GM21717 (cell line): Measurements from ENCODE around the gene TCAP.
A peak's percentile ranks its signal among the peaks of the same experiment; 100 is the strongest.

Source experiments
- ATAC-seq: cut with Tn5 transposase; IDR thresholded peaks from one replicate; pipeline ENCODE4 v1.9.1; 2021; ENCODE audit warnings: mild to moderate bottlenecking, moderate library complexity; ENCODE audit not compliant: unreplicated experiment

The TCAP gene, protein sequence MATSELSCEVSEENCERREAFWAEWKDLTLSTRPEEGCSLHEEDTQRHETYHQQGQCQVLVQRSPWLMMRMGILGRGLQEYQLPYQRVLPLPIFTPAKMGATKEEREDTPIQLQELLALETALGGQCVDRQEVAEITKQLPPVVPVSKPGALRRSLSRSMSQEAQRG

GRCh38 chr17:39664581-39665561 is at the start of gene TCAP:
Gene TCAP (plus strand): TSS chr17:39665349. CDS start chr17:39665360, 11 bp downstream.
- ATAC-seq = no peak

DNA sequence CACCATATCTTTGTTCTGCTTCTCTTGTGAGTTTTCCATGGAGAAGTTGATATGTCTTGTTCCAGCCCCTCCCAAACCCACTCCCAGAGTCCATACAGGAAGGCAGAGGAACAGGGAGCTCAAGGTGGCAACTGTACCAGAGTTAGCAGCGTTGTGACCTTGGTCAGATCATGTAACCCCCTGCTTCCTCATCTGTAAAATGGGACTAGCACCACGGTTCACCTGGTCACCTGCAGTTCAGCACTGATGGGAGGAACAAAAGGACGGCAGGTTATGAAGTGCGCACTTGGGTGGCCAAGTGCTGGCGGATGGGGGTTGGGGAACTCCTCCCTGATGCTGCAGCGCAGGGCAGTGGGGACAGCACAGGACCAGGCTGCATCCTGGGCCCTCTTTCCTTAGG is 49.7 kb upstream of the TCAP start:
- no peak for ATAC-seq

DNA sequence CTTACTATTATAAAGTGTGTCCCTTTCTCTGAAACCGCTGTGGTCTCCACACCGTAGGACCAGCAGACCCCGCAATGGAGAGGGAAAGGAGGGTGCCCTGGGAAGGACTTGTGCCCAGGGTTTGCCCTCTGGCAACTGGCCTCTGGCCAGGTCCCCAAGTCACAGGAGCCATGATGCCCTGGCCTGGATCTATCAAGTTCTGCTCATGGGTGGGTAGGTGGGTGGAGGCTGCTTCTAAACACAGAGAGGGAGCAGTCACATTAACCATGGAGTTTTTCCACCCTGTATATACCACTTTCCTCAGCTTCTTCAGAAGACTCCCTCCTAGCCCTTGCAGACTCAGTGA is 48.1 kb upstream of the TCAP start:
- no peak for ATAC-seq

GRCh38 chr17:39617446-39618245 is 47.5 kb upstream of the TCAP start:
- no peak for ATAC-seq

- ATAC-seq = no peak
Measured at GRCh38 chr17:39618246-39618913, 46.8 kb upstream of the TCAP start.

- no peak for ATAC-seq
Measured at GRCh38 chr17:39618956-39619785, 46.0 kb upstream of the TCAP start.

- ATAC-seq = no peak
Measured at GRCh38 chr17:39619786-39620101, 45.4 kb upstream of the TCAP start.

DNA sequence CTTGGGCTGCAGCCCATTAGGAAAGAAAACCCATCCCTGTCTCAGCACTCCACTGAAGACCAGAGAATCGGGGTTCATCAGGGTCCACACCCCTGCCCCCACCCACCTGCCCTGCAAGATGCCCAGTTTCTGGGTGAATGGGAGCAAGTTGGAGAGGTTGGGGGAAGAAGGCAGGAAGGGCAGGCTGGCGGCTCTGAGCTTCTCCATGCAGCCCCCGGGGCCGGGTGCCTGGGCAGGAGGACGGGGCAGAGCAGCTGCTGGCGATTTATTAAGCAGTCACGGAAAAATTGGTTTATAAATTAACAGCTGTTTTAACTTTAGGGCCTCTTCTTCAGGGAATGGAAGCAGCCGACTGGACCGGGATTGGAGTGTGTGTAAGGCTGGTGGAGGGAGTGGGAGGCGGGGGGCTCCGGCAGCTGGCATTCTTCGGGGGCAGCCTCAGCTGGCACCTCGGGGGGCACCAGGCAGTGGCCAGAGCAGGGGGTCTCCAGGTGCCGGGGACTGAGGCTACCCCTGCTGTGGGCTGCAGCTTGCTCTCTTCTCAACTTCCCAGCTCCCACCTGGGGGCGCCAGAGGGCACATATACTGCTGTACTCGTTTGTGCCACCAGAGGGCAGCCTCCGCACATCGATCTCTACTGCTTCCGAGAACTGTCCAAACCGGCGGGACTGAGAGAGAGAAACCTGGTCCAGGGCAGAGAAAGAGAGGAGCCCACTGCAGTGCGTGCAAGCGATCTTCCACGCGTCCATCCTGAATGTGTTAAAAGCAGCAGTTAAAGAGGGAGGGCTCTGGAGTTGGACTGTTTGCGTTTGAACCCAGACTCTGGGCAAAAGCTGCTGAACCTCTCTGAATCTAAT is 43.4 kb upstream of the TCAP start:
- peak; percentile 61 for ATAC-seq

- ATAC-seq = no peak
Measured at GRCh38 chr17:39622380-39623006, 42.7 kb upstream of the TCAP start.

DNA sequence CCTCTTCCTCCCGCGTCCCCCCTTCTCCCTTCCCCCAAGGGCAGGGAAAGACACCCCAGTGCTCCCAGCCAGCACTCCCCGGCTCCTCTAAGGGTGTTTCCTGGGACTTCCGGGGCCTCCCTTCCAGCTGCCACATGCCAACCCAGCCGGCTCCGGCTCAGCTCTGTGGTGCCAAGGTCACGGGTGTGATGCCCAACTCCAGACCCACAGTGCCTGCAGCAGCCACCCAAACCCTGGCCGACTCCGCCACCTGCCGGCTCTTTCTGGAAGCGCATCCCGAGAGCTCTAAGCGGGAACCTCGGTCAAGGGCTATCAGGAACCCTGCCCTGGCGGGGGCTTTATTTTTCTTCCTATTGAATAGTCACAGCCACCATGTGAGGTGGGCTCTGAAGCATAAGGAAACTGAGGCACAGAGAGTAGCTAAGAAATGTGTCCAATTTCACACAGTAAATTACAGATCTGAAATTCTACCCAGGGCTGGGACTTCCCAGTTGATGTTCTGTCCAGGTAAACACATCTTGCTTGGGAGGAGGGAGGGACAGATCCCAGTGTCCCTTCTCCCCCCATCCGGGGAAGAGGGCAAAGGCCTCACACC is 41.7 kb upstream of the TCAP start:
- no peak for ATAC-seq

DNA sequence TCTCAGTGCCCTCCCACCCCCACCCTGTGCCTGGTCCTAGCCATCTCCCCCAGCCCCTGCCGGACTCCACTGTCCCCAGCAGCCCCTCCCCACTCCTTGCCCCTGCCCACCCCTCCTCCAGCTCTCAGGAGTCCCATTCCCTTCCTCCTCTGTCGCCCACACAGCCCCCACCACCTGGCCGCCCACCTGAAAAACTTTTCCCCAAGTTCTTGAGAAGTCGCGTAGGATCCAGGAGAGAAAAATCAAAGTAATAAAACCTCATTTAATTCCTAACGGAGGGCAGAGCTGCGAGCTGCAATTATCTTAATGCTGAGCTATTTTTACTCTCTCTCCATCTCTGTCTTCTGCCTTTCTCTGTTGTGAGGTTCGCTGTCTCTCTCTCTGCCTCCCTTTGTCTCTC is 40.8 kb upstream of the TCAP start:
- no peak for ATAC-seq

GRCh38 chr17:39625198-39625785 is 39.9 kb upstream of the TCAP start:
- no peak for ATAC-seq

DNA sequence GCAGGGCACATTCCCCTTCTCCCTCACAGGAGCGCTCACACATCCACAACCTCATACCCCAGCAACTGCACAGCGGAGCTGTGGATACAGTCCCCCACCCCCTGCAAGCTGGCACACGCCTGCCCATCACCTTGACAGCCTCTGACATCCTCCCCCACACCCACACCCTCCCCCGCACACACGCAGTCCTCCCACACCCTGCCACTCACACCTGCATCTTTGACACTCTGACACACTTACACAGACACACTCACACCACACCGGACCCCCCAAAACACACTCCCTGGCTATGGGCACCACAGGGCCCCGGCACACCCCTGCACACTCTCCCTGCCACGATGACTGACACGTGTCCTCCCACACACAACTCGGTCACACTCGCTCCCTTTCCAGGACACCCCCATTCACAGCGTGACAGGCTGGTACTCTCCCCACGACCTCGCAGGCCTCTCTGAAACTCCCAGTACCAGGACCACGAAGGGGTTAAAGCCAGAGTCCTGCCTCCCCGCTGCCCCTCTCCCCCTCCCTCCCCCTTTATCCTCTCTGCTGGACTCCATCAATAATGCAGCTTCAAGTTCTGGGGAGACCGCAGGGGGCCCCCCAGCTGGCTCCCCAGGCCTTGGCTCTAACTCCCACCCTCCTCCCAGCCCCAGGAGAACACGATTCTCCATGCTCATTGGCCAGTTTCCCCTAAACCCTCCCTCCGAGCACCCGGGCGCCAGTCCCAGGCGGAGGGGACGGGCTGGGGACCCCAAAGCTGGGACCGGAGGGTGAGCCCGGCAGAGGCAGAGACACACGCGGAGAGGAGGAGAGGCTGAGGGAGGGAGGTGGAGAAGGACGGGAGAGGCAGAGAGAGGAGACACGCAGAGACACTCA is 38.7 kb upstream of the TCAP start, which contains the start of gene PPP1R1B:
Gene PPP1R1B, plus strand, starts transcription at position 782 of the 876 bp plus-strand sequence. CDS start 441 bp downstream, outside the sequence.
- no peak for ATAC-seq

- ATAC-seq = no peak
Measured at GRCh38 chr17:39627047-39627711, 38.0 kb upstream of the TCAP start.

DNA sequence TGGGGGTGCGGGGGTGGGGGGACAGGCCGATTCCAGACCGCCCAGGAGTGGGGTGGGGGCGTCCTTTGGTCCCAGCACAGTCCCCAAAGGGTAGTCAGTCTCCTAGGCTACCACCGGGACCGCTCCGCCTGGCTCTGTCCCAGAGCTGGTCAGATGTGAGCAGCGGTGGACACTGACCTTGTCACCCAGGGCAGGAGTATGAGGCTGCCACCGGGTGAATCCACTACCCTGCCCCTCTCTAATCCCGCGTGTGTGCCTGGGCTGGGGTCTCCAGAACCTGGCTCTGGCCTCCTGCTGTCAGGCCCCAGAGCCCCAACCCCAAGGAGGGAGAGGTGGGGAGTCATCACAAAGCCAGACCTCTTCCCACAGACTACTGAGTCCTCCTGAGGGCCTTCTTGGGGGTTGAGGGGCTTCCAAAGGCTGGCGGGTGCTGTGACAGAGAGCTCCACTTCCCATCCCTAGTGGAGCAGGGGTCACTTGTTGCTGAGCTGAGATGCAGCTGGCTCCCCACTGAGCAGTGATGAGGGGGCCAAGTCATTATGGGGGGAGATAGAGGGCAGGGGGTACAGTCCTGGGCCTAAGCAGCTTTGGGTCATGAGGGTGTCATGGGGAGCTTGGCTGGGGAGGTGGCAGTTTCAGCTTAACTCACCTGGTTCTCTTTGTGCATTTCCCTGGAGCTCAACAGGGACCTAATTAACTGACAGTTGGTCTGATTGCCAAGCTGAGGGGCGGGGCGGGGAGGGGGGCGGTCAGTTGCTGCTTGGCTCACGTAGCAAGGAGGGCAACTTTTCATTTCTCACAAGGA is 37.2 kb upstream of the TCAP start:
- no peak for ATAC-seq
